Measurements from ENCODE around the gene CTSD.

- TF ChIP-seq CTCF (IDR thresholded peaks at IDR 0.05), result no peak
- TF ChIP-seq EP300 (IDR thresholded peaks at IDR 0.05), result no peak
- TF ChIP-seq POLR2A (IDR thresholded peaks at IDR 0.05), result no peak
These were observed 27.2 kb downstream of the CTSD start for GRCh38 chr11:1736447-1736992.

All from stomach (tissue), 4 donors.